A673 (cell line): Measurements from ENCODE around the gene NES. TPM values are rescaled to one million over a fixed set of nuclear protein-coding genes. Genes with fewer than 3 reads are reported as not detected.

Source experiments
- BruUV-seq: library from RNA; stranded (reverse); fragments of 400-500 nt; replicated peaks from 2 replicates; lab custom pipeline; 2021; lab: Mats Ljungman, UMichigan
- CTCF ChIA-PET: fragments of 300-600 bp; sonication (Branson Sonifier 250); formaldehyde crosslinking; loops from one replicate; lab custom pipeline; 2022; ENCODE audit warnings: antibody characterized with exemption; lab: Charles Lee
- POLR2A ChIA-PET: fragments of 300-600 bp; sonication (Branson Sonifier 250); formaldehyde crosslinking; loops from one replicate; lab custom pipeline; 2022; ENCODE audit warnings: antibody characterized with exemption; ENCODE audit not compliant: low non-redundant PET; lab: Charles Lee
- DNase-seq: peaks from one replicate; pipeline ENCODE4 v3.0.0-alpha.2; 2015; ENCODE audit warnings: low spot score
- H3K27ac ChIP-seq: fragments of 200-600 bp; sonication (generic); 2 replicates; pipeline ENCODE4 v1.5.1; 2016; ENCODE audit warnings: mixed run types, low read depth, mild to moderate bottlenecking, mixed read lengths, antibody characterized with exemption, low read length; ENCODE audit not compliant: poor library complexity, severe bottlenecking
- H3K27me3 ChIP-seq: fragments of 200-600 bp; sonication (generic); replicated peaks from 2 replicates; pipeline ENCODE4 v1.6.1; 2017; ENCODE audit warnings: mixed run types, low read depth, mild to moderate bottlenecking, mixed read lengths, antibody characterized with exemption, low read length; ENCODE audit not compliant: insufficient read depth, poor library complexity
- H3K36me3 ChIP-seq: fragments of 200-600 bp; sonication (generic); 2 replicates; pipeline ENCODE4 v1.6.1; 2016; ENCODE audit warnings: mixed run types, mild to moderate bottlenecking, mixed read lengths, antibody characterized with exemption, low read length; ENCODE audit not compliant: insufficient read depth, poor library complexity, severe bottlenecking
- H3K4me1 ChIP-seq: fragments of 200-600 bp; sonication (generic); 2 replicates; pipeline ENCODE4 v1.6.1; 2017; ENCODE audit warnings: mixed run types, mild to moderate bottlenecking, mixed read lengths, antibody characterized with exemption, low read length; ENCODE audit not compliant: insufficient read depth, poor library complexity, severe bottlenecking
- H3K4me3 ChIP-seq: fragments of 200-600 bp; sonication (generic); 2 replicates; pipeline ENCODE4 v1.5.1; 2016; ENCODE audit warnings: low read depth, mixed run types, mild to moderate bottlenecking, mixed read lengths, low read length; ENCODE audit not compliant: poor library complexity, severe bottlenecking
- H3K9me3 ChIP-seq: fragments of 200-600 bp; sonication (generic); 2 replicates; pipeline ENCODE4 v1.6.1; 2016; ENCODE audit warnings: mixed run types, low read depth, mild to moderate bottlenecking, mixed read lengths, antibody characterized with exemption, low read length; ENCODE audit not compliant: poor library complexity, severe bottlenecking
- CTCF ChIP-seq: fragments of 300-800, 200-600 bp; sonication (generic); conservative IDR thresholded peaks from 2 replicates; pipeline ENCODE4 v1.5.1; 2017; ENCODE audit warnings: low read depth, mild to moderate bottlenecking, antibody characterized with exemption, low read length, moderate library complexity, mixed read lengths
- EZH2 ChIP-seq: fragments of 200-600 bp; sonication (generic); IDR thresholded peaks from 2 replicates; pipeline ENCODE4 v1.6.1; 2017; ENCODE audit warnings: borderline replicate concordance, low read depth, mild to moderate bottlenecking, mixed read lengths, antibody characterized with exemption, low read length; ENCODE audit not compliant: poor library complexity, severe bottlenecking
- intact Hi-C: fragments of 100-400 bp; cut with micrococcal nuclease; formaldehyde crosslinking; loops from one replicate; pipeline ENCODE4 v1.10.0; 2022; ENCODE audit not compliant: unreplicated experiment
- total RNA-seq: library from RNA; stranded (reverse); gene quantifications from 2 replicates; pipeline ENCODE4 v1.2.3, GENCODE V29; 2021

The NES gene
- total RNA-seq, 1 experiment from 2014 or later, result 8.7 TPM

- no peaks in the 10 kb centered on the region for H3K9me3 ChIP-seq
- no peak overlapping the region for H3K27ac ChIP-seq
- intact Hi-C loops, result no loop called here
- H3K27me3 ChIP-seq, result peaks cover 12% of the 10 kb centered on the region
- no peak for DNase-seq
- CTCF ChIA-PET, result no interaction called here
- no peaks in the 10 kb centered on the region for H3K36me3 ChIP-seq
- no TSS peak for BruUV-seq
- peaks cover 19% of the 10 kb centered on the region for H3K4me1 ChIP-seq
- TF ChIP-seq CTCF (no peak), EZH2 (no peak)
- no peak overlapping the region for H3K4me3 ChIP-seq
- POLR2A ChIA-PET, result no interaction called here
Observed at GRCh38 chr1:156667610-156667967, 9.6 kb downstream of the NES start.

GRCh38 chr1:156666862-156667609 is 10.2 kb downstream of the NES start:
- POLR2A ChIA-PET, result no interaction called here
- CTCF ChIA-PET, result interaction anchor here (0.7 kb wide), 1 partner anchor 489 kb away, joined by 7 read pairs; no protein-coding TSS in a partner anchor

GRCh38 chr1:156665539-156665938 is 11.7 kb downstream of the NES start:
- no TSS peak for BruUV-seq
- intact Hi-C loops, result no loop called here
- ChIA-PET CTCF (interaction anchor here (0.6 kb wide), 2 partner anchors 56 to 225 kb away, joined by 3 read pairs; no protein-coding TSS in a partner anchor), POLR2A (no interaction called here)
- DNase-seq, result no peak
- Histone ChIP-seq H3K27ac (no peak overlapping the region), H3K4me1 (peaks cover 40% of the 10 kb centered on the region), H3K36me3 (no peaks in the 10 kb centered on the region), H3K27me3 (no peaks in the 10 kb centered on the region), H3K4me3 (no peak overlapping the region), H3K9me3 (no peaks in the 10 kb centered on the region)
- TF ChIP-seq EZH2 (no peak), CTCF (no peak)

More at GRCh38 chr1:156666862-156667609, 10.2 kb downstream of the NES start:
- no TSS peak for BruUV-seq
- peaks cover 25% of the 10 kb centered on the region for H3K4me1 ChIP-seq
- intact Hi-C loops, result no loop called here
- H3K27ac ChIP-seq, result no peak overlapping the region
- no peaks in the 10 kb centered on the region for H3K36me3 ChIP-seq
- TF ChIP-seq EZH2 (no peak), CTCF (no peak)
- no peaks in the 10 kb centered on the region for H3K9me3 ChIP-seq
- H3K27me3 ChIP-seq, result peaks cover 8% of the 10 kb centered on the region
- H3K4me3 ChIP-seq, result no peak overlapping the region
- no peak for DNase-seq
